HuH-7.5 (cell line): ENCODE measurements around the gene TSHZ3.

Source experiments
- DNase-seq: peaks from one replicate; pipeline ENCODE4 v3.0.0; 2011; ENCODE audit warnings: low spot score

TSHZ3 gene

GRCh38 chr19:31283701-31284100 lies 65.5 kb downstream of the TSHZ3 start:
- DNase-seq = no peak

- no peak for DNase-seq
Observed at GRCh38 chr19:31282346-31282745, 66.9 kb downstream of the TSHZ3 start.

- DNase-seq = no peak
Observed at GRCh38 chr19:31280287-31281006, 68.8 kb downstream of the TSHZ3 start.

GRCh38 chr19:31279436-31279765 lies 69.8 kb downstream of the TSHZ3 start:
- DNase-seq = no peak

- no peak for DNase-seq
Observed at GRCh38 chr19:31278555-31279435, 70.4 kb downstream of the TSHZ3 start.

- no peak for DNase-seq
Observed at GRCh38 chr19:31277516-31277915, 71.7 kb downstream of the TSHZ3 start.

- no peak for DNase-seq
Observed at GRCh38 chr19:31276831-31277230, 72.4 kb downstream of the TSHZ3 start.

- DNase-seq = no peak
Observed at GRCh38 chr19:31275068-31275334, 74.2 kb downstream of the TSHZ3 start.

GRCh38 chr19:31274251-31275067 lies 74.8 kb downstream of the TSHZ3 start:
- no peak for DNase-seq

GRCh38 chr19:31272583-31273106 lies 76.6 kb downstream of the TSHZ3 start:
- DNase-seq = no peak

- no peak for DNase-seq
Observed at GRCh38 chr19:31271306-31271911, 77.8 kb downstream of the TSHZ3 start.

- DNase-seq = no peak
Observed at GRCh38 chr19:31270897-31271296, 78.3 kb downstream of the TSHZ3 start.

- no peak for DNase-seq
Observed at GRCh38 chr19:31269425-31270127, 79.7 kb downstream of the TSHZ3 start.

GRCh38 chr19:31268751-31269383 lies 80.4 kb downstream of the TSHZ3 start:
- no peak for DNase-seq

- DNase-seq = no peak
Observed at GRCh38 chr19:31266731-31267130, 82.5 kb downstream of the TSHZ3 start.

- no peak for DNase-seq
Observed at GRCh38 chr19:31266196-31266595, 83.0 kb downstream of the TSHZ3 start.

- DNase-seq = no peak
Observed at GRCh38 chr19:31264041-31264778, 85.0 kb downstream of the TSHZ3 start.

GRCh38 chr19:31263328-31263727 lies 85.9 kb downstream of the TSHZ3 start:
- no peak for DNase-seq

GRCh38 chr19:31262725-31263191 lies 86.5 kb downstream of the TSHZ3 start:
- no peak for DNase-seq

- no peak for DNase-seq
Observed at GRCh38 chr19:31261603-31262212, 87.5 kb downstream of the TSHZ3 start.
